Keratinocyte (primary cell): ENCODE data around the gene ZBED4. TPM values are rescaled to one million over a fixed set of nuclear protein-coding genes. Genes with fewer than 3 reads are reported as not detected.

ENCODE experiments used
- DNase-seq: peaks from one replicate; pipeline ENCODE4 v3.0.0-alpha.2; 2011; ENCODE audit warnings: low read depth, missing footprints, low spot score
- FAIRE-seq: peaks from 2 replicates; lab custom pipeline; 2011; peaks lifted over from hg19 to GRCh38; lab: Jason Lieb, UNC
- H2AFZ ChIP-seq: 2 replicates; pipeline ENCODE4 v1.6.0; 2012; ENCODE audit warnings: low read length, control low read depth, inconsistent platforms; ENCODE audit not compliant: control insufficient read depth
- H3K27ac ChIP-seq: 2 replicates; pipeline ENCODE4 v1.5.1; 2011; ENCODE audit warnings: low read length; ENCODE audit not compliant: control insufficient read depth, insufficient read depth
- H3K27me3 ChIP-seq: 3 replicates; pipeline ENCODE4 v1.6.0; 2011; ENCODE audit warnings: low read length; ENCODE audit not compliant: control insufficient read depth, insufficient read depth; ENCODE audit errors: extremely low read depth
- H3K36me3 ChIP-seq, 2 experiments: 2 replicates in 1 of 2; 3 replicates in 1 of 2; pipeline ENCODE4 v1.5.1; 2011; ENCODE audit warnings: low read length in 2 of 2, mild to moderate bottlenecking in 1 of 2; ENCODE audit not compliant: control insufficient read depth in 2 of 2, insufficient read depth in 2 of 2; ENCODE audit errors: extremely low read depth in 1 of 2
- H3K4me1 ChIP-seq: 3 replicates; pipeline ENCODE4 v1.5.1; 2011; ENCODE audit warnings: low read length; ENCODE audit not compliant: control insufficient read depth, insufficient read depth; ENCODE audit errors: extremely low read depth
- H3K4me2 ChIP-seq: 3 replicates; pipeline ENCODE4 v1.6.0; 2011; ENCODE audit warnings: low read depth, low read length; ENCODE audit not compliant: control insufficient read depth, insufficient read depth; ENCODE audit errors: extremely low read depth
- H3K4me3 ChIP-seq, 3 experiments: fragments of 200-600 bp in 1 of 3; sonication (generic) in 1 of 3; 2 replicates in 2 of 3; 3 replicates in 1 of 3; pipeline ENCODE4 v1.5.1; 2011 to 2016; ENCODE audit warnings: low read length in 3 of 3, mild to moderate bottlenecking in 3 of 3, control low read depth in 2 of 3, inconsistent platforms in 1 of 3, low read depth in 1 of 3, mixed read lengths in 1 of 3, mixed run types in 1 of 3, moderate library complexity in 1 of 3; ENCODE audit not compliant: control insufficient read depth in 2 of 3, insufficient read depth in 2 of 3; ENCODE audit errors: extremely low read depth in 1 of 3
- H3K79me2 ChIP-seq: 2 replicates; pipeline ENCODE4 v1.6.0; 2012; ENCODE audit warnings: low read length; ENCODE audit not compliant: control insufficient read depth, insufficient read depth
- H3K9ac ChIP-seq: 3 replicates; pipeline ENCODE4 v1.6.0; 2011; ENCODE audit warnings: low read length; ENCODE audit not compliant: control insufficient read depth, insufficient read depth; ENCODE audit errors: extremely low read depth
- H3K9me1 ChIP-seq: 3 replicates; pipeline ENCODE4 v1.6.0; 2011; ENCODE audit warnings: low read length; ENCODE audit not compliant: control insufficient read depth, insufficient read depth; ENCODE audit errors: extremely low read depth
- H3K9me3 ChIP-seq: 2 replicates; pipeline ENCODE4 v1.5.1; 2012; ENCODE audit warnings: low read depth, low read length; ENCODE audit not compliant: control insufficient read depth
- H4K20me1 ChIP-seq: 3 replicates; pipeline ENCODE4 v1.6.0; 2011; ENCODE audit warnings: low read length; ENCODE audit not compliant: control insufficient read depth, insufficient read depth; ENCODE audit errors: extremely low read depth
- CTCF ChIP-seq, 3 experiments: IDR thresholded peaks in 1 of 3; conservative IDR thresholded peaks in 1 of 3; optimal IDR thresholded peaks in 1 of 3; 2 replicates in 2 of 3; 3 replicates in 1 of 3; pipeline versions ENCODE3 to v1.5.1; 2011; ENCODE audit warnings: low read length in 3 of 3, mild to moderate bottlenecking in 3 of 3, moderate library complexity in 2 of 3, control low read depth in 1 of 3, inconsistent platforms in 1 of 3; ENCODE audit not compliant: insufficient read depth in 2 of 3; ENCODE audit errors: extremely low read depth in 1 of 3
- EZH2 ChIP-seq: IDR thresholded peaks from one replicate; pipeline ENCODE4 v1.6.1; 2012; ENCODE audit warnings: inconsistent platforms, mild to moderate bottlenecking, low read length, moderate library complexity
- dilution Hi-C: fragments of 300-500 bp; cut with MboI; formaldehyde crosslinking; loops from one replicate; pipeline ENCODE4 v1.7.0; 2020; ENCODE audit warnings: low sequenced_read_pairs; ENCODE audit not compliant: extremely low pct_ligation_motif_present
- polyA plus RNA-seq, 5 experiments: library from polyadenylated mRNA; depleted of rRNA in 3 of 5; stranded (reverse) in 3 of 5; stranded (forward) in 1 of 5; unstranded in 1 of 5; fragments of >200 nt; gene quantifications; 1 replicate in 1 of 5; 2 replicates in 3 of 5; 3 replicates in 1 of 5; pipeline versions ENCODE4 v1.2.1 to v1.2.3, GENCODE V29; 2011 to 2012; ENCODE audit warnings: missing spikeins in 2 of 5, low read depth in 1 of 5, low replicate concordance in 1 of 5

The ZBED4 gene
- polyA plus RNA-seq, 1 donor (not counting 4 experiments of a cell fraction or from before 2014, with no cell fraction given): 7.1 TPM

- FAIRE-seq: no peak
Measured at GRCh38 chr22:49893025-49893424, 39.4 kb downstream of the ZBED4 start.

GRCh38 chr22:49894322-49895054, 40.8 kb downstream of the ZBED4 start:
- H3K9me1 ChIP-seq: no peaks in the 10 kb centered on the region
- dilution Hi-C loops: no loop called here
- DNase-seq: no peak

More at GRCh38 chr22:49893025-49893424, 39.4 kb downstream of the ZBED4 start:
- Histone ChIP-seq H3K9ac (no peak overlapping the region), H3K4me1 (peaks cover 3% of the 10 kb centered on the region), H2AFZ (no peak overlapping the region), H3K27ac (no peak overlapping the region), H3K9me1 (no peaks in the 10 kb centered on the region), H3K9me3 (no peaks in the 10 kb centered on the region), H4K20me1 (no peaks in the 10 kb centered on the region), H3K79me2 (no peaks in the 10 kb centered on the region), H3K27me3 (no peaks in the 10 kb centered on the region), H3K4me2 (no peak overlapping the region), H3K4me3 (no peak overlapping the region), H3K36me3 (peaks cover 11 to 13% of the 10 kb centered on the region in 2 experiments)
- dilution Hi-C loops: no loop called here
- TF ChIP-seq CTCF (optimal IDR thresholded peaks at IDR 0.05 in 1 of 3, IDR thresholded peaks at IDR 0.05 in 1 of 3, conservative IDR thresholded peaks at IDR 0.05 in 1 of 3; ENCODE audit: extremely low read depth in 1 of 3, insufficient read depth in 2 of 3, low read length in 3 of 3): no peak
- no peak for TF ChIP-seq EZH2
- no peak for DNase-seq

More at GRCh38 chr22:49894322-49895054, 40.8 kb downstream of the ZBED4 start:
- no peak overlapping the region for H3K4me3 ChIP-seq
- no peaks in the 10 kb centered on the region for H3K9me3 ChIP-seq
- H3K27ac ChIP-seq: no peak overlapping the region
- peaks cover 3% of the 10 kb centered on the region for H3K4me1 ChIP-seq
- FAIRE-seq: no peak
- H3K9ac ChIP-seq: no peak overlapping the region
- H3K36me3 ChIP-seq: peaks cover 7 to 11% of the 10 kb centered on the region in 2 experiments
- TF ChIP-seq EZH2 (no peak), CTCF (optimal IDR thresholded peaks at IDR 0.05 in 1 of 3, IDR thresholded peaks at IDR 0.05 in 1 of 3, conservative IDR thresholded peaks at IDR 0.05 in 1 of 3; ENCODE audit: extremely low read depth in 1 of 3, insufficient read depth in 2 of 3, low read length in 3 of 3) (no peak)
- no peaks in the 10 kb centered on the region for H4K20me1 ChIP-seq
- no peak overlapping the region for H3K4me2 ChIP-seq
- no peak overlapping the region for H2AFZ ChIP-seq
- H3K79me2 ChIP-seq: no peaks in the 10 kb centered on the region
- H3K27me3 ChIP-seq: no peaks in the 10 kb centered on the region
